Adrenal gland (tissue), 5 donors: Measurements from ENCODE around the gene ETV5.

Source experiments
- POLR2A ChIP-seq, 2 donors: fragments of 450-650 bp; IDR thresholded peaks; one replicate each; pipeline ENCODE4 v1.6.1; 2017; ENCODE audit warnings: antibody characterized with exemption in 2 of 2, mild to moderate bottlenecking in 2 of 2, moderate library complexity in 1 of 2
- TF ChIP-seq, protein P1 (sequence below), 6 experiments: fragments of 450-650 bp in 4 of 6; fragments of 200-600 bp in 2 of 6; sonication (generic) in 1 of 6; IDR thresholded peaks; 1 replicate in 5 of 6; 2 replicates in 1 of 6; pipeline versions ENCODE4 v1.5.1 to v1.8.0; 2016 to 2021; ENCODE audit warnings: antibody characterized with exemption in 6 of 6, mild to moderate bottlenecking in 2 of 6, moderate library complexity in 1 of 6
- donor health status: DM: no; HTN: no; CAD: no.

DNA sequence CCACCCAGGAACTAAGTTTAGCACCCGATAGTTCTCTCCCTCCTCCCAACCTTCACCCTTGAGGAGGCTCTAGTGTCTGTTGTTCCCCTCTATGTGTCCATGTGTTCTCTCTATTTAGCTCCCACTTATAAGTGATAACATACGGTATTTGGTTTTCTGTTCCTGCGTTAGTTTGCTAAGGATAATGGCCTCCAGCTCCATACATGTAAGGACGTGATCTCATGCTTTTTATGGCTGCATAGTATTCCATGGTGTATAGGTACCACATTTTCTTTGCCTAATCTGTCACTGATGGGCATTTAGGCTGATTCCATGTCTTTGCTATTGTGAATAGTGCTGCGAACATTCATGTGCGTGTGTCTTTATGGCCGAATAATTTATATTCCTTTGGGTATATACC is 104.2 kb downstream of the ETV5 start:
- TF ChIP-seq, protein P1, sequence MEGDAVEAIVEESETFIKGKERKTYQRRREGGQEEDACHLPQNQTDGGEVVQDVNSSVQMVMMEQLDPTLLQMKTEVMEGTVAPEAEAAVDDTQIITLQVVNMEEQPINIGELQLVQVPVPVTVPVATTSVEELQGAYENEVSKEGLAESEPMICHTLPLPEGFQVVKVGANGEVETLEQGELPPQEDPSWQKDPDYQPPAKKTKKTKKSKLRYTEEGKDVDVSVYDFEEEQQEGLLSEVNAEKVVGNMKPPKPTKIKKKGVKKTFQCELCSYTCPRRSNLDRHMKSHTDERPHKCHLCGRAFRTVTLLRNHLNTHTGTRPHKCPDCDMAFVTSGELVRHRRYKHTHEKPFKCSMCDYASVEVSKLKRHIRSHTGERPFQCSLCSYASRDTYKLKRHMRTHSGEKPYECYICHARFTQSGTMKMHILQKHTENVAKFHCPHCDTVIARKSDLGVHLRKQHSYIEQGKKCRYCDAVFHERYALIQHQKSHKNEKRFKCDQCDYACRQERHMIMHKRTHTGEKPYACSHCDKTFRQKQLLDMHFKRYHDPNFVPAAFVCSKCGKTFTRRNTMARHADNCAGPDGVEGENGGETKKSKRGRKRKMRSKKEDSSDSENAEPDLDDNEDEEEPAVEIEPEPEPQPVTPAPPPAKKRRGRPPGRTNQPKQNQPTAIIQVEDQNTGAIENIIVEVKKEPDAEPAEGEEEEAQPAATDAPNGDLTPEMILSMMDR (IDR thresholded peaks at IDR 0.05) = no peak
- TF ChIP-seq POLR2A (IDR thresholded peaks at IDR 0.05) = no peak
